ENCODE data around the gene OR2H2. TPM values are rescaled to one million over a fixed set of nuclear protein-coding genes. Genes with fewer than 3 reads are reported as not detected.

The OR2H2 gene
- total and polyA plus RNA-seq, 4 donors = not detected

GRCh38 chr6:29611426-29611825 lies 26.5 kb downstream of the OR2H2 start:
- no peak overlapping the region for H3K9ac ChIP-seq (ENCODE audit: low read depth in 1 of 2, low read length in 2 of 2)
- no peaks in the 10 kb centered on the region for H3K4me1 ChIP-seq (ENCODE audit: control insufficient read depth in 4 of 4, insufficient read depth in 4 of 4, low read length in 3 of 4)
- no peak for DNase-seq (ENCODE audit: low spot score)
- no peak overlapping the region for H3K27ac ChIP-seq (ENCODE audit: low read depth in 1 of 2, low read length in 2 of 2)
- no peaks in the 10 kb centered on the region for H3K9me3 ChIP-seq (ENCODE audit: control insufficient read depth in 4 of 4, low read length in 3 of 4)
- H3K36me3 ChIP-seq (ENCODE audit: control insufficient read depth in 4 of 4, insufficient read depth in 3 of 4, low read depth in 1 of 4, low read length in 3 of 4) = no peaks in the 10 kb centered on the region
- no peaks in the 10 kb centered on the region for H3K27me3 ChIP-seq (ENCODE audit: control insufficient read depth in 4 of 4, insufficient read depth in 4 of 4, low read length in 3 of 4)
- WGBS = 67% methylated on average over 4 of the region's 4 CpGs
- no peak overlapping the region for H3K4me3 ChIP-seq (ENCODE audit: low read depth in 1 of 3, low read length in 3 of 3)
- TF ChIP-seq MAX (IDR thresholded peaks at IDR 0.05) (no peak), FOXA1 (IDR thresholded peaks at IDR 0.05) (no peak), YY1 (IDR thresholded peaks at IDR 0.05) (no peak), CTCF (IDR thresholded peaks at IDR 0.05; ENCODE audit: low read depth, low read length, missing input control) (no peak), JUND (IDR thresholded peaks at IDR 0.05) (no peak), NR2F2 (IDR thresholded peaks at IDR 0.05) (no peak)

- Histone ChIP-seq H3K27ac (ENCODE audit: low read depth in 1 of 2, low read length in 2 of 2) (no peak overlapping the region), H3K4me1 (ENCODE audit: control insufficient read depth in 4 of 4, insufficient read depth in 4 of 4, low read length in 3 of 4) (no peaks in the 10 kb centered on the region), H3K9me3 (ENCODE audit: control insufficient read depth in 4 of 4, low read length in 3 of 4) (no peaks in the 10 kb centered on the region), H3K4me3 (ENCODE audit: low read depth in 1 of 3, low read length in 3 of 3) (no peak overlapping the region), H3K36me3 (ENCODE audit: control insufficient read depth in 4 of 4, insufficient read depth in 3 of 4, low read depth in 1 of 4, low read length in 3 of 4) (no peaks in the 10 kb centered on the region), H3K9ac (ENCODE audit: low read depth in 1 of 2, low read length in 2 of 2) (no peak overlapping the region), H3K27me3 (ENCODE audit: control insufficient read depth in 4 of 4, insufficient read depth in 4 of 4, low read length in 3 of 4) (no peaks in the 10 kb centered on the region)
- no peak for DNase-seq (ENCODE audit: low spot score)
- no peak for TF ChIP-seq RAD21 (IDR thresholded peaks at IDR 0.05)
- no peak for TF ChIP-seq REST (IDR thresholded peaks at IDR 0.05)
- TF ChIP-seq FOXA2 (IDR thresholded peaks at IDR 0.05) = no peak
- no peak for TF ChIP-seq JUND (IDR thresholded peaks at IDR 0.05)
- no peak for TF ChIP-seq CTCF (IDR thresholded peaks at IDR 0.05; ENCODE audit: low read depth, low read length, missing input control)
- TF ChIP-seq TAF1 (conservative IDR thresholded peaks at IDR 0.05) = no peak
- no peak for TF ChIP-seq MAX (IDR thresholded peaks at IDR 0.05)
- TF ChIP-seq ZBTB33 (IDR thresholded peaks at IDR 0.05) = no peak
- TF ChIP-seq NR2F2 (IDR thresholded peaks at IDR 0.05) = no peak
- no peak for TF ChIP-seq EGR1 (IDR thresholded peaks at IDR 0.05; ENCODE audit: low read depth in 2 of 2)
- no peak for TF ChIP-seq GABPA (IDR thresholded peaks at IDR 0.05 in 1 of 2, conservative IDR thresholded peaks at IDR 0.05 in 1 of 2)
- no peak for TF ChIP-seq ATF3 (IDR thresholded peaks at IDR 0.05)
- no peak for TF ChIP-seq FOXA1 (IDR thresholded peaks at IDR 0.05)
- no peak for TF ChIP-seq RXRA (IDR thresholded peaks at IDR 0.05)
- no peak for TF ChIP-seq SP1 (IDR thresholded peaks at IDR 0.05)
- 82% methylated on average over 8 of the region's 8 CpGs for WGBS
These were observed 33.0 kb downstream of the OR2H2 start for GRCh38 chr6:29617782-29618554.

Measured in liver (tissue), 9 donors.